ENCODE measurements around the gene TYW1.

TYW1 gene

GRCh38 chr7:66961096-66961495, 35.5 kb upstream of the TYW1 start:
- TF ChIP-seq SIN3A (IDR thresholded peaks at IDR 0.05; ENCODE audit: borderline replicate concordance, insufficient read depth, low read length) (no peak), POLR2AphosphoS5 (IDR thresholded peaks at IDR 0.05; ENCODE audit: low read depth, low read length) (no peak), TAF1 (IDR thresholded peaks at IDR 0.05; ENCODE audit: borderline replicate concordance, insufficient read depth, low read length) (no peak), REST (IDR thresholded peaks at IDR 0.05; ENCODE audit: insufficient read depth in 1 of 2, low read depth in 2 of 2, low read length in 2 of 2) (no peak), FOXP2 (optimal IDR thresholded peaks at IDR 0.05; ENCODE audit: borderline replicate concordance, extremely low read depth, extremely low read length, insufficient read depth) (no peak)

- no peak for TF ChIP-seq SIN3A (IDR thresholded peaks at IDR 0.05; ENCODE audit: borderline replicate concordance, insufficient read depth, low read length)
- TF ChIP-seq FOXP2 (optimal IDR thresholded peaks at IDR 0.05; ENCODE audit: borderline replicate concordance, extremely low read depth, extremely low read length, insufficient read depth), result no peak
- no peak for TF ChIP-seq REST (IDR thresholded peaks at IDR 0.05; ENCODE audit: insufficient read depth in 1 of 2, low read depth in 2 of 2, low read length in 2 of 2)
- no peak for TF ChIP-seq TAF1 (IDR thresholded peaks at IDR 0.05; ENCODE audit: borderline replicate concordance, insufficient read depth, low read length)
- TF ChIP-seq POLR2AphosphoS5 (IDR thresholded peaks at IDR 0.05; ENCODE audit: low read depth, low read length), result no peak
Measured at GRCh38 chr7:66964411-66964810, 32.2 kb upstream of the TYW1 start.

DNA sequence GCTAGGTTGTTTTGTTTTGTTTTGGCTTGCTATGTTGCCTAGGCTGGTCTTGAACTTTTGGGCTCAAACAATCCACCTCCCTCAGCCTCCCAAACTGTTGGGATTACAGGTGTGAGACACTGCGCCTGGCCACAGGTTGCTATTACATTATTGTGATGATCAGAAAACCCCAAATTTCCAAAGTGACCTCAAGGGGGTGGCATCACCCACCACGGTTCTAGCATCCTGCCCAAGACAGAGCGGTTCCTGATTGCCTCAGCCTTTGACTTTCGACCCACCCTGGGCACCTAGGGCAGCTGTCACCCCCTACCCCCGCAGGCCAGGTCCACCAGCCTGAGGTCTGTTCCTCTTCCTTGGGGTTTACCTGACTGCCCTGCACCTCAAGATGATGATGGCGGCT, 29.6 kb upstream of the TYW1 start:
- no peak for TF ChIP-seq FOXP2 (optimal IDR thresholded peaks at IDR 0.05; ENCODE audit: borderline replicate concordance, extremely low read depth, extremely low read length, insufficient read depth)
- no peak for TF ChIP-seq POLR2AphosphoS5 (IDR thresholded peaks at IDR 0.05; ENCODE audit: low read depth, low read length)
- TF ChIP-seq TAF1 (IDR thresholded peaks at IDR 0.05; ENCODE audit: borderline replicate concordance, insufficient read depth, low read length), result no peak
- TF ChIP-seq REST (IDR thresholded peaks at IDR 0.05; ENCODE audit: insufficient read depth in 1 of 2, low read depth in 2 of 2, low read length in 2 of 2), result no peak
- TF ChIP-seq SIN3A (IDR thresholded peaks at IDR 0.05; ENCODE audit: borderline replicate concordance, insufficient read depth, low read length), result no peak

- no peak for TF ChIP-seq REST (IDR thresholded peaks at IDR 0.05; ENCODE audit: insufficient read depth in 1 of 2, low read depth in 2 of 2, low read length in 2 of 2)
- TF ChIP-seq FOXP2 (optimal IDR thresholded peaks at IDR 0.05; ENCODE audit: borderline replicate concordance, extremely low read depth, extremely low read length, insufficient read depth), result no peak
- no peak for TF ChIP-seq SIN3A (IDR thresholded peaks at IDR 0.05; ENCODE audit: borderline replicate concordance, insufficient read depth, low read length)
- no peak for TF ChIP-seq TAF1 (IDR thresholded peaks at IDR 0.05; ENCODE audit: borderline replicate concordance, insufficient read depth, low read length)
- no peak for TF ChIP-seq POLR2AphosphoS5 (IDR thresholded peaks at IDR 0.05; ENCODE audit: low read depth, low read length)
Measured at GRCh38 chr7:66970310-66970709, 26.3 kb upstream of the TYW1 start.
